Smooth muscle cell (in vitro differentiated cells): ENCODE results near the gene REXO1. TPM values are rescaled to one million over a fixed set of nuclear protein-coding genes. Genes with fewer than 3 reads are reported as not detected.

Experiments used
- DNase-seq: peaks from one replicate; lab custom pipeline; 2025; ENCODE audit not compliant: unreplicated experiment; lab: John Stamatoyannopoulos, UW
- H2AFZ ChIP-seq: fragments of 200-600 bp; sonication (generic); 2 replicates; pipeline ENCODE4 v1.6.0; 2016; ENCODE audit warnings: antibody characterized with exemption, low read depth, mild to moderate bottlenecking
- H3F3A ChIP-seq: fragments of 200-600 bp; sonication (generic); 2 replicates; pipeline ENCODE4 v1.6.0; 2017; ENCODE audit warnings: antibody characterized with exemption, low read depth
- H3K27ac ChIP-seq: fragments of 200-600 bp; sonication (generic); 2 replicates; pipeline ENCODE4 v1.5.1; 2016; ENCODE audit warnings: low read depth, mild to moderate bottlenecking
- H3K27me3 ChIP-seq: fragments of 200-600 bp; sonication (generic); 2 replicates; pipeline ENCODE4 v1.6.1; 2016; ENCODE audit warnings: low read depth, mild to moderate bottlenecking
- H3K36me3 ChIP-seq: fragments of 200-600 bp; sonication (generic); 2 replicates; pipeline ENCODE4 v1.5.1; 2016; ENCODE audit warnings: low read depth
- H3K4me1 ChIP-seq: fragments of 200-600 bp; sonication (generic); 2 replicates; pipeline ENCODE4 v1.5.1; 2016; ENCODE audit warnings: low read depth
- H3K4me2 ChIP-seq: fragments of 200-600 bp; sonication (generic); 2 replicates; pipeline ENCODE4 v1.6.0; 2016; ENCODE audit warnings: mild to moderate bottlenecking
- H3K4me3 ChIP-seq: fragments of 200-600 bp; sonication (generic); 2 replicates; pipeline ENCODE4 v1.5.1; 2016; ENCODE audit warnings: mild to moderate bottlenecking
- H3K79me2 ChIP-seq: fragments of 200-600 bp; sonication (generic); 2 replicates; pipeline ENCODE4 v1.6.0; 2016; ENCODE audit warnings: low read depth, mild to moderate bottlenecking
- H3K9ac ChIP-seq: fragments of 200-600 bp; sonication (generic); 2 replicates; pipeline ENCODE4 v1.6.0; 2016; ENCODE audit warnings: low read depth
- H3K9me3 ChIP-seq: fragments of 200-600 bp; sonication (generic); replicated peaks from 2 replicates; pipeline ENCODE4 v1.5.1; 2016; ENCODE audit warnings: low read depth
- H4K20me1 ChIP-seq: fragments of 200-600 bp; sonication (generic); 2 replicates; pipeline ENCODE4 v1.6.0; 2016; ENCODE audit warnings: low read depth
- CTCF ChIP-seq: fragments of 200-600 bp; sonication (generic); IDR thresholded peaks from 2 replicates; pipeline ENCODE4 v1.5.1; 2017; ENCODE audit warnings: borderline replicate concordance, mild to moderate bottlenecking, antibody characterized with exemption; ENCODE audit not compliant: insufficient read depth, poor library complexity, severe bottlenecking
- WGBS: methylation state at CpG from one replicate; pipeline ENCODE4 v1.1.7; 2016; ENCODE audit warnings: low lambda C conversion rate; 5-methylcytosine and 5-hydroxymethylcytosine counted together
- polyA plus RNA-seq: library from polyadenylated mRNA; unstranded; fragments of >200 nt; fragmentation: Nextera tagmentation; extraction: Ambion mirVana; gene quantifications from 2 replicates; pipeline ENCODE4 v1.2.1, GENCODE V29; 2016
- total RNA-seq: library from RNA; depleted of rRNA; stranded (reverse); fragments of >200 nt; gene quantifications from 2 replicates; pipeline ENCODE4 v1.2.3, GENCODE V29; 2014

Gene REXO1
- total and polyA plus RNA-seq, 2 experiments from 2014 or later = 10.6 to 11.6 TPM

DNA sequence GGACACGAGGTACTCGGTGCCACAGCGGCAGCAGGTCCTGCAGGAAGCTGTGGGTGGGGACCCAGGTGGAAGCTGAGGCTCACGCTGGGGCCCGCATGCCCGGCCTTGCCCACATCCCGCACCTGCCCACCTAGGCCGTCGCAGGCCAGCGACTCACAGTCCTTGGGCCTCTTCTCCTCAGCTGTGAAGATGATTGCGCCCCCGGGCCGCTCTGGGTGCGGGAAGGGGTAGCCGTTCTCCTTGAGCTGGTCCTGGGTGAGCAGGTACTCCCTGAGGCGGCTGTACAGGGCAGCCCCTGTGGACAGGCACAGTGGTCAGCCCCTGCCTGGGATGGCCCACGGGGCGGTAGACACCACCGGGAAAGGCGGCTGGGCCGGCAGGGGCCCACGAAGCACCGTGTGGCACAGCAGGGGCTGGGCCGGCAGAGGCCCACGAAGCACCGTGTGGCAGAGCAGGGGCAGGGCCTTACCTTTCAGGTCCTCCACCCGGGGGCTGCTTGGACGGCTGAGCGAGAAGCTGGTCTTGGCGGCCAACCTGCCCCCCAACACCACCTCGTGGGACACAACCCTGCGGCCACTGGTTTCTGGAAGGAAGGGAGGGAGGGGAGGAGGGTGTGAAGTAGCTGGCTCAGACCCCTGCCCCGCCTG is 29.6 kb downstream of the REXO1 start:
- Histone ChIP-seq H3K4me1 (no peaks in the 10 kb centered on the region), H3K36me3 (no peaks in the 10 kb centered on the region)
- WGBS = 97% methylated on average over 32 of the region's 33 CpGs

GRCh38 chr19:1817553-1818179 is 30.6 kb downstream of the REXO1 start:
- Histone ChIP-seq H3K27ac (no peak overlapping the region), H3K79me2 (no peaks in the 10 kb centered on the region), H2AFZ (no peak overlapping the region), H3K36me3 (no peaks in the 10 kb centered on the region), H3K9ac (no peak overlapping the region), H3K27me3 (no peaks in the 10 kb centered on the region), H3K4me2 (no peak overlapping the region), H3K4me1 (peaks cover 7% of the 10 kb centered on the region), H3K9me3 (no peaks in the 10 kb centered on the region), H3K4me3 (no peak overlapping the region), H3F3A (no peaks in the 10 kb centered on the region), H4K20me1 (no peaks in the 10 kb centered on the region)
- no peak for DNase-seq
- WGBS = 99% methylated on average over 25 of the region's 25 CpGs
- no peak for TF ChIP-seq CTCF

More for the DNA sequence above, 29.6 kb downstream of the REXO1 start:
- no peaks in the 10 kb centered on the region for H4K20me1 ChIP-seq
- H3K4me3 ChIP-seq = no peak overlapping the region
- no peak overlapping the region for H3K9ac ChIP-seq
- no peaks in the 10 kb centered on the region for H3K9me3 ChIP-seq
- no peaks in the 10 kb centered on the region for H3K79me2 ChIP-seq
- DNase-seq = no peak
- H3K27ac ChIP-seq = no peak overlapping the region
- no peaks in the 10 kb centered on the region for H3F3A ChIP-seq
- H3K27me3 ChIP-seq = no peaks in the 10 kb centered on the region
- H3K4me2 ChIP-seq = no peak overlapping the region
- TF ChIP-seq CTCF = no peak
- no peak overlapping the region for H2AFZ ChIP-seq

GRCh38 chr19:1816530-1817298 is 31.6 kb downstream of the REXO1 start:
- no peak overlapping the region for H3K27ac ChIP-seq
- H4K20me1 ChIP-seq = no peaks in the 10 kb centered on the region
- H3K36me3 ChIP-seq = no peaks in the 10 kb centered on the region
- WGBS = 95% methylated on average over 24 of the region's 36 CpGs
- no peak for TF ChIP-seq CTCF
- H3K9ac ChIP-seq = no peak overlapping the region
- no peaks in the 10 kb centered on the region for H3K79me2 ChIP-seq
- DNase-seq = no peak
- H3K4me1 ChIP-seq = peaks cover 7% of the 10 kb centered on the region
- no peaks in the 10 kb centered on the region for H3F3A ChIP-seq
- no peak overlapping the region for H3K4me2 ChIP-seq
- no peak overlapping the region for H2AFZ ChIP-seq
- no peaks in the 10 kb centered on the region for H3K9me3 ChIP-seq
- no peaks in the 10 kb centered on the region for H3K27me3 ChIP-seq
- no peak overlapping the region for H3K4me3 ChIP-seq
